Liver (tissue), 3 donors: Measurements from ENCODE around the gene KRTAP5-10.
"Not testable (repeated sequence)": the region's sequence is repeated elsewhere in the genome, so short reads cannot be mapped to it uniquely, and the experiment has no call there.

Source experiments
- GABPA ChIP-seq, 2 donors: IDR thresholded peaks in 1 of 2; conservative IDR thresholded peaks in 1 of 2; 2 replicates each; pipeline ENCODE4 v1.6.1; 2016; ENCODE audit warnings: antibody characterized with exemption in 2 of 2, mild to moderate bottlenecking in 1 of 2, moderate library complexity in 1 of 2
- TAF1 ChIP-seq: conservative IDR thresholded peaks from 2 replicates; pipeline ENCODE4 v1.6.1; 2016; ENCODE audit warnings: antibody characterized with exemption, mild to moderate bottlenecking
- YY1 ChIP-seq: IDR thresholded peaks from 2 replicates; pipeline ENCODE4 v1.6.1; 2016; ENCODE audit warnings: antibody characterized with exemption, mild to moderate bottlenecking
- TF ChIP-seq, protein P1 (sequence below): fragments of 150-350 bp; IDR thresholded peaks from 2 replicates; pipeline ENCODE4 v1.5.1; 2017; ENCODE audit warnings: improper control_type of control experiment, low read depth, low read length; ENCODE audit not compliant: missing input control
- donor health status: healthy.
- donor health status: healthy.

DNA sequence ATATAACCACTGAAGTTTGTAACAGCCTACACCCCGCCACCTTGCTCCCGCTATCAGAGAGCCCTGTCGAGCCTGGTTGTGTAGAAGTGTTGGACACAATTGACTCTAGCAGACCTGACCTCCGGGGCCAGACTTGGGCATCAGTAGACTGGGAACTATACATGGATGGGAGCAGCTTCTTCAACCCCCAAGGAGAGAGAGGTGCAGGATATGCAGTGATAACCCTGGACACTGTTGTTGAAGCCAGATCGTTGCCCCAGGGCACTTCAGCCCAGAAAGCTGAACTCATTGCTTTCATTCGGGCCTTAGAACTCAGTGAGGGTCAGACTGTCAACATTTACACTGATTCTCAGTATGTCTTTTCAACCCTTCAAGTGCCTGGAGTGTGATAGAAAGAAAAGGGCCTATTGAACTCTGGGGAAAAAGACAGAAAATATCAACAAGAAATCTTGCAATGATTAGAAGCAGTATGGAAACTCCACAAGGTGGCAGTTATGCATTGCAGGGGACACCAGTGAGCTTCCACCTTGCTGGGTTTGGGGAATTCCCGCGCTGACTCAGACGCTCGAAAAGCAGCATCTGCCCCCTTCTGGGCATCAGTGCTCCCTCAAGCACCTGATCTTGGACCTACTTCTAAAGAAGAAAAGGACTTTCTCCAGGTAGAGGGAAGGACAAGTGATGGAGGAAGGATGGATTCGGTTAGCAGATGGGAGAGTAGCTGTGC is 23.6 kb downstream of the KRTAP5-10 start:
- TF ChIP-seq, protein P1, sequence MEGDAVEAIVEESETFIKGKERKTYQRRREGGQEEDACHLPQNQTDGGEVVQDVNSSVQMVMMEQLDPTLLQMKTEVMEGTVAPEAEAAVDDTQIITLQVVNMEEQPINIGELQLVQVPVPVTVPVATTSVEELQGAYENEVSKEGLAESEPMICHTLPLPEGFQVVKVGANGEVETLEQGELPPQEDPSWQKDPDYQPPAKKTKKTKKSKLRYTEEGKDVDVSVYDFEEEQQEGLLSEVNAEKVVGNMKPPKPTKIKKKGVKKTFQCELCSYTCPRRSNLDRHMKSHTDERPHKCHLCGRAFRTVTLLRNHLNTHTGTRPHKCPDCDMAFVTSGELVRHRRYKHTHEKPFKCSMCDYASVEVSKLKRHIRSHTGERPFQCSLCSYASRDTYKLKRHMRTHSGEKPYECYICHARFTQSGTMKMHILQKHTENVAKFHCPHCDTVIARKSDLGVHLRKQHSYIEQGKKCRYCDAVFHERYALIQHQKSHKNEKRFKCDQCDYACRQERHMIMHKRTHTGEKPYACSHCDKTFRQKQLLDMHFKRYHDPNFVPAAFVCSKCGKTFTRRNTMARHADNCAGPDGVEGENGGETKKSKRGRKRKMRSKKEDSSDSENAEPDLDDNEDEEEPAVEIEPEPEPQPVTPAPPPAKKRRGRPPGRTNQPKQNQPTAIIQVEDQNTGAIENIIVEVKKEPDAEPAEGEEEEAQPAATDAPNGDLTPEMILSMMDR: not testable (repeated sequence)
- not testable (repeated sequence) for TF ChIP-seq GABPA (IDR thresholded peaks at IDR 0.05 in 1 of 2, conservative IDR thresholded peaks at IDR 0.05 in 1 of 2); YY1; TAF1
